ENCODE results near the gene MTF2. TPM values are rescaled to one million over a fixed set of nuclear protein-coding genes. Genes with fewer than 3 reads are reported as not detected.

The MTF2 gene
- total RNA-seq, 1 donor from 2014 or later = 20.0 TPM

DNA sequence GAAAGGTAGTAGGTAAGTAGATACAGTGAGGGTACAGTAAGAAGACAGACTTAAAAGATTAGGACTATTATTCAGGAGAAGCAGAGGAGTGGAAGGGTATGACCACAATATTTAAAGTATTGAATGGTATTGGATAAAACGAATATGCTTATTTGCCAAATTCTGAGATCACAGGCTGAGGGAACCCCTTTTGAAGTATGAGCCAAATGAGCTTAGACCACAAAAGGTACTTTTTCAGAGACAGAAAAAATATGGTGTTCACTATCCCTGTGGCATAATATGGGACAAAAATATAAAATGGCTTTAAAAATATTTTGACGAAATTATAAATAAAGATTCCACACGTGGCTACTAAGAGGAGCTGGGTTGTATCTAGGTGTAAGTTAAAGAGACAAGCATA is 880 bp upstream of the MTF2 start:
- Mint-ChIP-seq H3K27me3 (ENCODE audit: low read depth) (no peaks in the 10 kb centered on the region), H3K4me3 (ENCODE audit: unreplicated experiment) (peak overlapping the region; percentile 100), H3K27ac (ENCODE audit: unreplicated experiment) (peak overlapping the region; percentile 99), H3K36me3 (ENCODE audit: low read depth) (no peaks in the 10 kb centered on the region), H3K9me3 (ENCODE audit: low read depth) (no peaks in the 10 kb centered on the region), H3K4me1 (ENCODE audit: low read depth) (peaks cover 44% of the 10 kb centered on the region)
- TF ChIP-seq CTCF (IDR thresholded peaks at IDR 0.05) = no peak
- no peak for DNase-seq (ENCODE audit: low spot score)

- Mint-ChIP-seq H3K9me3 (ENCODE audit: low read depth) (no peaks in the 10 kb centered on the region), H3K4me3 (ENCODE audit: unreplicated experiment) (peak overlapping the region; percentile 100), H3K36me3 (ENCODE audit: low read depth) (no peaks in the 10 kb centered on the region), H3K4me1 (ENCODE audit: low read depth) (peaks cover 48% of the 10 kb centered on the region), H3K27me3 (ENCODE audit: low read depth) (no peaks in the 10 kb centered on the region), H3K27ac (ENCODE audit: unreplicated experiment) (peak overlapping the region; percentile 99)
- no peak for TF ChIP-seq CTCF (IDR thresholded peaks at IDR 0.05)
- DNase-seq (ENCODE audit: low spot score) = no peak
Observed at GRCh38 chr1:93078638-93078985, 471 bp upstream of the MTF2 start.

DNA sequence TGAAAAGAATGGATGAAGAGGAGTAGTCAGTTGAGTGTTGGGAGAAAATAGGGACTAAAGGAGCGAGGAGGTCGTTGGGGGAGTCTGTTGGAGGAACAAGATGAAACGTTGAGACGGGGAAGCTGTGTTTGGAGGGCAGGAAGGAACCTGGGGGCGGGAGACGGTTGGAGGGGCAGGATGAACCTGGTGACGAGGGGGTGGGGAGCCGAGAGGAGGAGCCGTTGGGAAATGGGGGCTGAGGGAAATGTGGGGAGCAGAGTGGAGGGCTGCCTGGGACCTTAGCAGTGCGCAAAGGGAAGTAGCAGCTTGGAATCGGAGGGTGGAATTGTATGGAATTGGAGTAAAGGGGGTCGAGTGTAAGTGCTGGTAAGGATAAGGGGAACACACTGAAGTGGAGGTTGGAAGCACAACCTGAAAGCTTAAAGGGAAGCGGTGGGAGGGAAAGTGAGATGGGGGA is 630 bp downstream of the MTF2 start:
- no peak for TF ChIP-seq CTCF (IDR thresholded peaks at IDR 0.05)
- H3K27me3 Mint-ChIP-seq (ENCODE audit: low read depth) = no peaks in the 10 kb centered on the region
- no peaks in the 10 kb centered on the region for H3K9me3 Mint-ChIP-seq (ENCODE audit: low read depth)
- H3K4me1 Mint-ChIP-seq (ENCODE audit: low read depth) = peaks cover 50% of the 10 kb centered on the region
- H3K4me3 Mint-ChIP-seq (ENCODE audit: unreplicated experiment) = peak overlapping the region; percentile 100
- H3K36me3 Mint-ChIP-seq (ENCODE audit: low read depth) = peaks cover 2% of the 10 kb centered on the region
- DNase-seq (ENCODE audit: low spot score) = no peak
- peak overlapping the region; percentile 99 for H3K27ac Mint-ChIP-seq (ENCODE audit: unreplicated experiment)

DNA sequence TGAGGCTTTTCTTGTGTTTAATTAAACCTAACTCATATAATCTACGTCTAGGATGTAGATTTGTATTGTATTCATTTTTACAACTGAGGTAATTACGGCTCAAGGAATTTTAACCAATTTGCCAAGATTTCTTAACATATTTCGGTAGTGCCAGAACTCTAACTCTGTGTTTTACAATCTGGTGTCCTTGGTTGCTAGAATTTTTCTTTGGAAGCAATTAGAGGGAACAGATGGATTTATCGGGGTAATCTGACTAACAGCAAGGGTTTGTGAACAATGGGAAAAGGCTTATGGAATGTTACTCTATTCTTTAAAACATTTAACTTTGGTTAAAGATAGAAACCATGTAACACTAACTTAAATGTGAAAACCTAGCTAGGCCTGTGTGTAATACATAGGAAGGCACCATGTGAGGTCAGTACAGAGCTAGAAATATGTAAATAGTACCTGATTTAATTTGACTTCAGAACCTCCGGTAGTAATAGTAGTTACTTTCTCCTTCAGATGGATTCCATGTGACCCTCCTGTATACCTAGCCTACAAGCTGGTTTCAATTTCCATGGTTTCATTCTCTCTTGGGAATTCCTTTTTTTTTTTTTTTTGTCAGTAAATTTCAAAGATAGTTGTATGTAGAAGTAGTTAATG is 1.2 kb downstream of the MTF2 start:
- H3K9me3 Mint-ChIP-seq (ENCODE audit: low read depth) = no peaks in the 10 kb centered on the region
- TF ChIP-seq CTCF (IDR thresholded peaks at IDR 0.05) = peak; percentile 85
- peak overlapping the region; percentile 99 for H3K27ac Mint-ChIP-seq (ENCODE audit: unreplicated experiment)
- no peak for DNase-seq (ENCODE audit: low spot score)
- no peaks in the 10 kb centered on the region for H3K27me3 Mint-ChIP-seq (ENCODE audit: low read depth)
- H3K4me1 Mint-ChIP-seq (ENCODE audit: low read depth) = peaks cover 50% of the 10 kb centered on the region
- peaks cover 2% of the 10 kb centered on the region for H3K36me3 Mint-ChIP-seq (ENCODE audit: low read depth)
- peak overlapping the region; percentile 100 for H3K4me3 Mint-ChIP-seq (ENCODE audit: unreplicated experiment)

DNA sequence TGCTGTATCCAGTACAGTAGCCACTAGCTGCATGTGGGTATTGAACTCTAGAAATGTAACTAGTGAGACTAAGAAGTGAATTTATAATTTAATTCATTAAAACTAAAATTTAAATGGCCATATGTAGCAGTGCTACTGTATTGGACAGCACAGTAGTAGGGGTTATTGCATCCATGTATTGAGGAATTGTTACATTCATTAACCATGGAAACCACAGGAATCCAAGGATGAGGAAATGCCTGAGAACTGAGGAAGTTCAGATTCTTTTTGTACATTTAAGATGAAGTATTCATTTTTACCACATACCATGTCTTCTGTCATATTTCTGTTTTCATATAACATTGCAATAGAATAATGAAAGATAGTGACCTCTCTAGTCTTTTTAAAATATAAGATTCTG is 2.6 kb downstream of the MTF2 start:
- peaks cover 6% of the 10 kb centered on the region for H3K36me3 Mint-ChIP-seq (ENCODE audit: low read depth)
- H3K27me3 Mint-ChIP-seq (ENCODE audit: low read depth) = no peaks in the 10 kb centered on the region
- H3K9me3 Mint-ChIP-seq (ENCODE audit: low read depth) = no peaks in the 10 kb centered on the region
- DNase-seq (ENCODE audit: low spot score) = no peak
- peak overlapping the region; percentile 85 for H3K27ac Mint-ChIP-seq (ENCODE audit: unreplicated experiment)
- TF ChIP-seq CTCF (IDR thresholded peaks at IDR 0.05) = no peak
- peak overlapping the region; percentile 100 for H3K4me3 Mint-ChIP-seq (ENCODE audit: unreplicated experiment)
- peaks cover 52% of the 10 kb centered on the region for H3K4me1 Mint-ChIP-seq (ENCODE audit: low read depth)

Measured in chondrocyte (in vitro differentiated cells).